K562 treated with DMSO at 1 percent for 48 hours (cell line): ENCODE results near the gene OLIG2. TPM values are rescaled to one million over a fixed set of nuclear protein-coding genes. Genes with fewer than 3 reads are reported as not detected.

Source experiments
- total RNA-seq: library from RNA; unstranded; fragments of 300-600 nt; gene quantifications from 2 replicates; pipeline ENCODE4 v1.2.3, GENCODE V29; 2022; ENCODE audit warnings: low replicate concordance; ENCODE audit errors: extremely low read depth

Gene OLIG2
- total RNA-seq, result not detected in 2 replicates

GRCh38 chr21:33025489-33026442 is at the start of gene OLIG2:
Gene OLIG2 (plus strand): TSS chr21:33025935. CDS start chr21:33026863, 928 bp downstream.

GRCh38 chr21:33069994-33070743 is 44.4 kb downstream of the OLIG2 start, which contains the start of gene OLIG1:
Gene OLIG1 (plus strand): TSS chr21:33070141. CDS start chr21:33070247, 106 bp downstream.

Other genes with a start within 250 kb of the OLIG2 start
- gene OLIG1, start 44.2 kb downstream of the OLIG2 start, total RNA-seq, result not detected in 2 replicates
- not detected in 2 replicates for gene IFNAR2, start 204.0 kb downstream of the OLIG2 start, total RNA-seq
- gene IL10RB, start 240.4 kb downstream of the OLIG2 start, total RNA-seq, result not detected in 2 replicates